ENCODE data around the gene CABP4. TPM values are rescaled to one million over a fixed set of nuclear protein-coding genes. Genes with fewer than 3 reads are reported as not detected.

The CABP4 gene
- total and polyA plus RNA-seq, 5 experiments from 2014 or later = 0.58 to 3.7 (median 0.96) TPM

DNA sequence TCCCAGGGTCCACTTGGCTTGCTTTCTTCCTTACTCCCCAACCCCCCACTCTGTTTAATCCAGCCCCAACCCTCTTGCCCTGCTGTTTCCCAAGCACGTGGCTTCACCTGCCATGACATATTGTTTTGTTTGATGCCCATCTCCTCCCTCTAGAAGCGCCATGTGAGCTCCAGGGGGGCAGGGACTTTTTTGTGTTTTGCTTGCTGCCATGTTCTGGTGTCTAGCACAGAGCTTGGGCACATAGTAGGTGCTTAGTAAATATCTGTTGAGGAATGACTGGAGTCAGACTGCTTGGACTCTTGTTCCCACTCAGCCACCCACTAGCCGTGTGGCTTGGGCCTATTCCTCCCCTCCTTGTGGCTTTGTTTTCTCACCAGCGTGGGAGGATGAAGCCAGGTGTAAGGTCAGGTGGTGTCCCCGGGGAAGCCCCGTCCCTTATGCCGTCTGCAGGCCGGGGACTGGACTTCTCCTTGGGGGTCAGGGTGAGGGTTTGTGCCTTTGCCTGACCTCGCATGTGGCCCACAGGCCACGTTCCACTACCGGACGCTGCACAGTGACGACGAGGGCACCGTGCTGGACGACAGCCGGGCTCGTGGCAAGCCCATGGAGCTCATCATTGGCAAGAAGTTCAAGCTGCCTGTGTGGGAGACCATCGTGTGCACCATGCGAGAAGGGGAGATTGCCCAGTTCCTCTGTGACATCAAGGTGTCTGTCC lies 31.5 kb downstream of the CABP4 start:
- H3K27me3 Mint-ChIP-seq = no peaks in the 10 kb centered on the region
- no peaks in the 10 kb centered on the region for H3K9me3 Mint-ChIP-seq
- POLR2A ChIA-PET = interaction anchor here (0.7 to 9.3 kb wide), 12 partner anchors 9 to 96 kb away, joined by 3 to 176 read pairs (median 32); partner anchors contain the start of genes CARNS1, CDK2AP2, PITPNM1 and PPP1CA
- peak in 1 of 10 donors; percentile 48 for DNase-seq
- H3K36me3 Mint-ChIP-seq = peaks cover 0 to 48% (median 12%) of the 10 kb centered on the region in 3 donors
- no peak for ATAC-seq
- peaks cover 37 to 69% (median 67%) of the 10 kb centered on the region in 4 donors for H3K4me1 Mint-ChIP-seq
- H3K27ac Mint-ChIP-seq = peak overlapping the region; percentile 94 to 100 (median 96)
- H3K4me3 Mint-ChIP-seq = peak overlapping the region; percentile 77 to 100 (median 89)

DNA sequence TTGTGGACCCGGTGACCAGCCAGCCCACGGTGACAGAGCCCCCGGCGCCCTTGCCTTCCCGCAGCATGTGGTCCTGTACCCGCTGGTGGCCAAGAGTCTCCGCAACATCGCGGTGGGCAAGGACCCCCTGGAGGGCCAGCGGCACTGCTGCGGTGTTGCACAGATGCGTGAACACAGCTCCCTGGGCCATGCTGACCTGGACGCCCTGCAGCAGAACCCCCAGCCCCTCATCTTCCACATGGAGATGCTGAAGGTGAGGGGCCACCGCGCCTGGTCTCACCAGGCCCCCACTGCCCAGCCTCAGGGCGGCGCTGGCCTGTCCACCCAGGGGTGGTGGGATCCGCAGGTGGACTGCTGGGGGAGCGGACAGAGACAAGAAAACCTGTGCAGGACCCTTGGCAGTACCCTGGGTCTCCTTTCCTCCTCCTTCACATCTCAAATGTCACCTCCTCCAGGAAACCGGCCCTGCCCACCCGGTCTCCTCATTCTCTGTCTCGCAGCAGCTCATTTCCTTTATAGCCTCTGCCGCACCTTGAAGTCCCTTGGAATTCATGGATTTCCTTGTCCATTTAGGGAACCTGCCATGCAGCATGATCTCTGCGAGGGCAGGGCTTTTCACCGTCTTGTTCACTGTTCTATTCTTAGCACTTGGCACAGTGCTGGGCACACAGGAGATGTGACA lies 34.2 kb downstream of the CABP4 start:
- peak overlapping the region in 1 of 10 donors; percentile 3 for H3K4me3 Mint-ChIP-seq
- H3K27me3 Mint-ChIP-seq = no peaks in the 10 kb centered on the region
- peaks cover 27 to 53% (median 45%) of the 10 kb centered on the region in 4 donors for H3K4me1 Mint-ChIP-seq
- ATAC-seq = no peak
- no peak for DNase-seq
- H3K9me3 Mint-ChIP-seq = no peaks in the 10 kb centered on the region
- H3K36me3 Mint-ChIP-seq = peaks cover 0 to 56% (median 12%) of the 10 kb centered on the region in 3 donors
- POLR2A ChIA-PET = interaction anchor here (0.7 to 9.3 kb wide), 10 partner anchors 10 to 98 kb away, joined by 3 to 176 read pairs (median 8); partner anchors contain the start of genes PITPNM1, PPP1CA, RAD9A and TBC1D10C
- H3K27ac Mint-ChIP-seq = peak overlapping the region in 8 of 10 donors; percentile 35 to 81 (median 65)

GRCh38 chr11:67489885-67490726 lies 35.0 kb downstream of the CABP4 start:
- Mint-ChIP-seq H3K27ac (peak overlapping the region in 8 of 10 donors; percentile 35 to 81 (median 68)), H3K4me3 (no peak overlapping the region), H3K36me3 (peaks cover 0 to 58% (median 12%) of the 10 kb centered on the region in 3 donors), H3K4me1 (peaks cover 20 to 47% (median 37%) of the 10 kb centered on the region in 4 donors), H3K27me3 (no peaks in the 10 kb centered on the region), H3K9me3 (no peaks in the 10 kb centered on the region)
- DNase-seq (no peak), ATAC-seq (no peak)
- POLR2A ChIA-PET = interaction anchor here (0.7 to 9.3 kb wide), 10 partner anchors 9 to 219 kb away, joined by 3 to 176 read pairs (median 5); partner anchors contain the start of genes PITPNM1 and TMEM134

GRCh38 chr11:67490727-67491065 lies 35.5 kb downstream of the CABP4 start:
- no peak for ATAC-seq
- Mint-ChIP-seq H3K4me3 (no peak overlapping the region), H3K27me3 (no peaks in the 10 kb centered on the region), H3K9me3 (no peaks in the 10 kb centered on the region), H3K4me1 (peaks cover 18 to 44% (median 33%) of the 10 kb centered on the region in 4 donors), H3K27ac (peak overlapping the region in 3 of 10 donors; percentile 4 to 55 (median 43)), H3K36me3 (peaks cover 0 to 58% (median 12%) of the 10 kb centered on the region in 3 donors)
- POLR2A ChIA-PET = interaction anchor here (0.7 to 2.1 kb wide), 10 partner anchors 8 to 220 kb away, joined by 3 to 8 read pairs (median 4); partner anchors contain the start of gene PITPNM1
- no peak for DNase-seq

- ATAC-seq (no peak), DNase-seq (no peak)
- Mint-ChIP-seq H3K36me3 (peaks cover 0 to 62% (median 12%) of the 10 kb centered on the region in 3 donors), H3K4me3 (no peak overlapping the region), H3K27ac (peak overlapping the region in 5 of 10 donors; percentile 6 to 51 (median 43)), H3K4me1 (peaks cover 12 to 36% (median 26%) of the 10 kb centered on the region in 4 donors), H3K9me3 (no peaks in the 10 kb centered on the region), H3K27me3 (no peaks in the 10 kb centered on the region)
- POLR2A ChIA-PET = interaction anchor here (0.6 to 2.1 kb wide), 15 partner anchors 9 to 220 kb away, joined by 3 to 8 read pairs (median 3); partner anchors contain the start of genes AIP, PITPNM1, POLD4 and RPS6KB2
Measured at GRCh38 chr11:67491276-67492068, 36.3 kb downstream of the CABP4 start.

DNA sequence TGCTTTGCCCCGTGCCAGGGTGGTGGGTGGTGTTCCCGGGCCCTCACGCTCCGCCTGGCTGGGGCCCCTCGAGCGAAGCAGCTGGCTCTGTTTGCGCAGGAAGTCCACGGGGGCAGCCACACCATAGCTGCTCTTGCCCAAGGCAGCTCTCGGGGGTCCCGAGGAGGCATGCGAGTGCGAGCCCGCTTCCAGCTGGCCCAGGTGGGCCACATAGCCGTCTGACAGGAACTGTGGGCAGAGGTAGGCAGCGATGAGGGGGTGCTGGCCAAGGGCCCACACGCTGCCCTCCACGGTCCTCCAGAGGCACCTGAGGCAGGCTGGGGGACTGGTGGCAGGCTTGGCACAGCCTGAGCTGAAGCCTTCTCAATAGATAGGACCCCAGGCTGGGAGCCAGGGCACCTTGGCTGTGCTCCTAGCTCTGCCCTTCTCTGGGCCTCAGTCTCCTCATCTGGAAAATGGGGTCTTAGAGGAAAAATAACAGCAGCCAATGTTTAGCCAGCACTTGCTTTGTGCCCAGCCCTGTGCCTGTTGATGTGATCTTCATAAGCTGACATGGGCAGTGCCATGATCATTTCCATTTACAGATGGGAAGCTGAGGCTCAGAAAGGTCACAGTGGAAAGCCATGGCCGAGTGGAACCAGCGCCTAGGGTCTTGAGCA lies 37.0 kb downstream of the CABP4 start:
- POLR2A ChIA-PET = interaction anchor here (0.6 to 2.0 kb wide), 10 partner anchors 9 to 139 kb away, joined by 3 to 10 read pairs (median 4); partner anchors contain the start of genes AIP, PITPNM1, POLD4 and PTPRCAP
- Mint-ChIP-seq H3K27me3 (no peaks in the 10 kb centered on the region), H3K9me3 (no peaks in the 10 kb centered on the region), H3K36me3 (peaks cover 0 to 61% (median 9%) of the 10 kb centered on the region in 3 donors), H3K27ac (peak overlapping the region in 1 of 10 donors; percentile 3), H3K4me1 (peaks cover 13 to 29% (median 20%) of the 10 kb centered on the region in 4 donors), H3K4me3 (no peak overlapping the region)
- DNase-seq = no peak
- no peak for ATAC-seq

GRCh38 chr11:67492801-67493547 lies 37.8 kb downstream of the CABP4 start:
- H3K27me3 Mint-ChIP-seq = no peaks in the 10 kb centered on the region
- no peak overlapping the region for H3K4me3 Mint-ChIP-seq
- H3K9me3 Mint-ChIP-seq = no peaks in the 10 kb centered on the region
- peaks cover 10 to 21% (median 13%) of the 10 kb centered on the region in 4 donors for H3K4me1 Mint-ChIP-seq
- DNase-seq (no peak), ATAC-seq (peak in 1 of 2 donors; percentile 36)
- peaks cover 0 to 56% (median 7%) of the 10 kb centered on the region in 3 donors for H3K36me3 Mint-ChIP-seq
- no peak overlapping the region for H3K27ac Mint-ChIP-seq
- POLR2A ChIA-PET = interaction anchor here (0.9 to 2.0 kb wide), 8 partner anchors 8 to 140 kb away, joined by 3 to 10 read pairs (median 5); partner anchors contain the start of genes PITPNM1, POLD4, PTPRCAP and RPS6KB2

DNA sequence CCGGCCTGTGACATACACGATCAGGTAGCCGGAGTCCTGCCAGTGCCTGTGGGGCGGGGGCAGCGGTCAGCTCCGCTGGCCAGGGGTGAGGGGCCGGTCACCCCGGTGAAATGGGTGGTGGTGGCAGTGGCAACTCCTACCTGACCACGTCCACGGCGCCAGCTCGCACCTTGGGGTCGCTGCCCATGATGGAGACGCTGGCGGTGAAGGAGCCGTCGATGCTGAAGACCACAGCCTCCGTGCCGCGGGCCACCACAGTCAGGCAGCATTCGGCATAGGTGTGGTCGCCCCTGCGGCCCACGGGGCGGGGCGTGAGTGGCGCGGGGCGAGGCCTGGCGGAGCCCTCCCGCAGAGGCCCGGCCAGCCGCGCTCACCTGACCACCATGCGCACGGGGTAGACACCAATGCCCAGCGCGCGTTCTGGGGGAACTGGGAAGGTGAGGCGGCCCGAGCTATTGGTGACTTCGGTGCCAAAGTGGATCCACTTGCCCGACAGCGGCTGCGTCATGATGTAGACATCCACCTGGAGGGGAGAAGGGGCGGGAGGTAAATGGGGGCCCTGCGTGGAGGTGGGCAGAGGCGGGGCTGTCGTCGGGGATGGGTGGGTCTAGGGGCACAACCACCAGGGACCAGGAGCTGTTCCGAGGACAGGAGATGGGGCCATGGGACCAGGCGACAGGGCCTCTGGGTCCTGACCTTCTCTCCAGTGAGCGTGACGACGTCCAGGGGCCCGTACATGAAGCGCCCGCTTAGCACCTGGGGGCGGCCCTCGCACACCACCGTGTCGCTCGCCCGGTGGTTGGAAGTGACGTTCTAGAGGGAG lies 38.6 kb downstream of the CABP4 start:
- Mint-ChIP-seq H3K27ac (peak overlapping the region in 2 of 10 donors; percentile 44 to 59), H3K4me1 (peaks cover 5 to 14% (median 7%) of the 10 kb centered on the region in 4 donors), H3K36me3 (peaks cover 0 to 48% (median 5%) of the 10 kb centered on the region in 3 donors), H3K9me3 (no peaks in the 10 kb centered on the region), H3K4me3 (no peak overlapping the region), H3K27me3 (no peaks in the 10 kb centered on the region)
- DNase-seq = no peak
- POLR2A ChIA-PET = interaction anchor here (1.1 to 2.0 kb wide), 5 partner anchors 10 to 92 kb away, joined by 3 to 10 read pairs (median 6); partner anchors contain the start of genes PITPNM1, PPP1CA, PTPRCAP and RPS6KB2
- no peak for ATAC-seq

- H3K27me3 Mint-ChIP-seq = no peaks in the 10 kb centered on the region
- H3K4me1 Mint-ChIP-seq = peaks cover 3 to 9% (median 3%) of the 10 kb centered on the region in 4 donors
- POLR2A ChIA-PET = interaction anchor here (0.6 to 1.8 kb wide), 6 partner anchors 9 to 112 kb away, joined by 3 to 8 read pairs (median 4); partner anchors contain the start of gene PPP1CA
- H3K9me3 Mint-ChIP-seq = no peaks in the 10 kb centered on the region
- H3K4me3 Mint-ChIP-seq = no peak overlapping the region
- H3K27ac Mint-ChIP-seq = peak overlapping the region in 2 of 10 donors; percentile 59 to 80
- ATAC-seq (no peak), DNase-seq (no peak)
- peaks cover 0 to 50% (median 3%) of the 10 kb centered on the region in 3 donors for H3K36me3 Mint-ChIP-seq
Measured at GRCh38 chr11:67494371-67495233, 39.4 kb downstream of the CABP4 start.

All from naive thymus-derived CD8-positive, alpha-beta T cell (primary cell).